RWPE2 (cell line): ENCODE measurements around the gene PARL.
"Not testable (repeated sequence)": the region's sequence is repeated elsewhere in the genome, so short reads cannot be mapped to it uniquely, and the experiment has no call there.

Experiments
- ATAC-seq: fragments of 200-7000 bp; cut with Tn5 transposase; 3 replicates; pipeline ENCODE4 v1.9.1; 2021; ENCODE audit warnings: low read depth
- DNase-seq: peaks from one replicate; pipeline ENCODE4 v3.0.0-alpha.2; 2020; ENCODE audit warnings: low spot score
- H3K27ac ChIP-seq: fragments of 450-650 bp; 2 replicates; pipeline ENCODE4 v1.5.1; 2017; ENCODE audit warnings: mild to moderate bottlenecking; ENCODE audit not compliant: poor library complexity, severe bottlenecking
- H3K27me3 ChIP-seq: fragments of 250-450 bp; sonication (Bioruptor Pico); 2 replicates; pipeline ENCODE4 v1.5.1; 2021; ENCODE audit warnings: mild to moderate bottlenecking, moderate library complexity; ENCODE audit not compliant: insufficient read depth, poor library complexity, severe bottlenecking
- H3K36me3 ChIP-seq: fragments of 250-450 bp; sonication (Bioruptor Pico); 2 replicates; pipeline ENCODE4 v1.5.1; 2020; ENCODE audit warnings: low read depth, mild to moderate bottlenecking, moderate library complexity
- H3K4me1 ChIP-seq: fragments of 250-450 bp; sonication (Bioruptor Pico); 2 replicates; pipeline ENCODE4 v1.5.1; 2021; ENCODE audit warnings: mild to moderate bottlenecking, moderate library complexity; ENCODE audit not compliant: insufficient read depth, poor library complexity, severe bottlenecking
- H3K4me3 ChIP-seq: fragments of 250-450 bp; sonication (Bioruptor Pico); 2 replicates; pipeline ENCODE4 v1.5.1; 2021; ENCODE audit warnings: mild to moderate bottlenecking, moderate library complexity; ENCODE audit not compliant: severe bottlenecking
- H3K9me3 ChIP-seq: fragments of 250-450 bp; sonication (Bioruptor Pico); 2 replicates; pipeline ENCODE4 v1.5.1; 2021; ENCODE audit warnings: mild to moderate bottlenecking, moderate library complexity; ENCODE audit not compliant: severe bottlenecking
- TF ChIP-seq, protein P1 (sequence below): fragments of 450-650 bp; IDR thresholded peaks from one replicate; pipeline ENCODE4 v1.5.1; 2017; ENCODE audit warnings: mild to moderate bottlenecking, moderate library complexity; ENCODE audit not compliant: poor library complexity, severe bottlenecking

PARL gene

DNA sequence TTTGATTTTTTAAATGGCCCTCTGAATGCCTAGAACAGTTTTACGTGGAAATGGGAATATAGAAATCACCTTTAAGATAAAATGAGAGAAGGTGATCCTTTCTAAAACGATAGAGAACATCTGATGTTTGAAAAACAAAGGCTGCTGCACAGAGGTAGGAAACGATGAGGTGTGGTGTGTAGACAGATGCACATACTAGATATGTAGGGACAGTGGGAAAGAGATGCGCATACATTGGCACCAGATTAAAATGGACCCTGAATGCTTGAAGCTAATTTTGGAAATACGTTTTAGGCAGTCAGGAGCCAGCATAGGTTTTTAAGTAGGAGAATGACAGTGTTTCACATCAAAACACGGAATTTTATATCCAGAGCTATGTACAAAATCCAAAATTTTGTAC, 88.3 kb downstream of the PARL start:
- ATAC-seq: no peak
- Histone ChIP-seq H3K27me3 (no peaks in the 10 kb centered on the region), H3K9me3 (no peaks in the 10 kb centered on the region), H3K4me3 (no peak overlapping the region), H3K4me1 (no peaks in the 10 kb centered on the region), H3K36me3 (peaks cover 85% of the 10 kb centered on the region), H3K27ac (no peak overlapping the region)
- no peak for DNase-seq
- TF ChIP-seq, protein P1, sequence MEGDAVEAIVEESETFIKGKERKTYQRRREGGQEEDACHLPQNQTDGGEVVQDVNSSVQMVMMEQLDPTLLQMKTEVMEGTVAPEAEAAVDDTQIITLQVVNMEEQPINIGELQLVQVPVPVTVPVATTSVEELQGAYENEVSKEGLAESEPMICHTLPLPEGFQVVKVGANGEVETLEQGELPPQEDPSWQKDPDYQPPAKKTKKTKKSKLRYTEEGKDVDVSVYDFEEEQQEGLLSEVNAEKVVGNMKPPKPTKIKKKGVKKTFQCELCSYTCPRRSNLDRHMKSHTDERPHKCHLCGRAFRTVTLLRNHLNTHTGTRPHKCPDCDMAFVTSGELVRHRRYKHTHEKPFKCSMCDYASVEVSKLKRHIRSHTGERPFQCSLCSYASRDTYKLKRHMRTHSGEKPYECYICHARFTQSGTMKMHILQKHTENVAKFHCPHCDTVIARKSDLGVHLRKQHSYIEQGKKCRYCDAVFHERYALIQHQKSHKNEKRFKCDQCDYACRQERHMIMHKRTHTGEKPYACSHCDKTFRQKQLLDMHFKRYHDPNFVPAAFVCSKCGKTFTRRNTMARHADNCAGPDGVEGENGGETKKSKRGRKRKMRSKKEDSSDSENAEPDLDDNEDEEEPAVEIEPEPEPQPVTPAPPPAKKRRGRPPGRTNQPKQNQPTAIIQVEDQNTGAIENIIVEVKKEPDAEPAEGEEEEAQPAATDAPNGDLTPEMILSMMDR: no peak

DNA sequence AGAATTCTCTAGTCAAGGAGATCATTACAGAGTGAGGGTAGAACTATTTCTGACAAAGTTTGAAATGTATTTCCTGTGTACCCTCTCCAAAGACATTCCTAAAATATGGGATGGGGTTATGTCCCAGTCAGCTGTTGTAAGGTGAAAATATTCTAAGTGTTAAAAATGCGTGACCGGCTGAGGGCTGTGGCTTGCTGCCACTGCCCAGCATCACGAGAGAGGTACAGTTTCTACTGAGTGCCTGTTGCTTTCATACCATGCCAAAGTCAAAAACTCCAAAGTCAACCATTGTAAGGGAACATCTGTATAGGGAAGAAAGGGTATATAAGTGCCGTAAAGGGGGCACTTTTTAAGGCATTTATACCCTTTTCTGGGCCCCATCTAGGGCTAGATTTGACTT, 90.2 kb downstream of the PARL start:
- TF ChIP-seq, protein P1: no peak

DNA sequence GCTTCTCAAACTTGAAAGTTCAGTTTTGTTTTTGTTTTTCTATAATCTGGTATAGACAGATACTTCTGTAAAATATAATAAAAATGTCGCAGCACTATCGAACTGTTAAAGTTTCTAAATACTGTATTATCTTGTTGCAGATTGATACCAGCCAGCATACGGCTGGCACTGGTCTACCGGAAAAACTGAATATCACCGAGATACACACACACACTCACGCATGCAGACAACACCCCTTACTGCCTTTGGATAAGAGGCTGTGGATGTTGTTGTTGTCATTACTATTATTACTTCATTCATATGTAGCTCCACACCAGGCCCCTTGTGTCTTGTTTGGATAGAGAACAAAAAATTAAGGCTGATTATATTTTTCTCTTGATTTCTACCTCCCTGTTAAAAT, 91.7 kb downstream of the PARL start:
- Histone ChIP-seq H3K27ac (no peak overlapping the region), H3K4me3 (no peak overlapping the region), H3K27me3 (no peaks in the 10 kb centered on the region), H3K4me1 (no peaks in the 10 kb centered on the region), H3K9me3 (no peaks in the 10 kb centered on the region), H3K36me3 (peaks cover 84% of the 10 kb centered on the region)
- ATAC-seq (no peak), DNase-seq (no peak)
- TF ChIP-seq, protein P1: no peak

More for the DNA sequence above, 90.2 kb downstream of the PARL start:
- Histone ChIP-seq H3K36me3 (peaks cover 87% of the 10 kb centered on the region), H3K4me1 (no peaks in the 10 kb centered on the region), H3K27ac (no peak overlapping the region), H3K27me3 (no peaks in the 10 kb centered on the region), H3K4me3 (no peak overlapping the region), H3K9me3 (no peaks in the 10 kb centered on the region)
- DNase-seq: no peak
- no peak for ATAC-seq

DNA sequence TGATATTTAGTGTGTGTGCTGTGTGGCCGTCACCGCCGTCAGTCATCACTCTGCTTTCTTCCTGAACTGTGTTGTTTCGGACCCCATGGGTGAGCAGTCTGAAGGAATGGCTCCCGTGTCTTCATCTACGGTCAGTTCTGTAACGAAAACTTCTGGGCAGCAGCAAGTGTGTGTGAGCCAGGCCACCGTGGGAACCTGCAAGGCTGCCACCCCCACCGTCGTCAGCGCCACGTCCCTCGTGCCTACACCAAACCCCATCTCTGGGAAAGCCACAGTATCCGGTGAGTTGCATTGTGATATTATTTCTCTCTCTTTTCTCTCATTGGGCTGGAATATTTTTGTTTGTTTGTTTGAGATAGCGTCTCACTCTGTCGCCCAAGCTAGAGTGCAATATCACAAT, 94.0 kb downstream of the PARL start:
- Histone ChIP-seq H3K4me1 (no peaks in the 10 kb centered on the region), H3K4me3 (no peak overlapping the region), H3K36me3 (peaks cover 85% of the 10 kb centered on the region), H3K27ac (no peak overlapping the region), H3K27me3 (no peaks in the 10 kb centered on the region), H3K9me3 (no peaks in the 10 kb centered on the region)
- TF ChIP-seq, protein P1: no peak
- no peak for DNase-seq
- no peak for ATAC-seq

DNA sequence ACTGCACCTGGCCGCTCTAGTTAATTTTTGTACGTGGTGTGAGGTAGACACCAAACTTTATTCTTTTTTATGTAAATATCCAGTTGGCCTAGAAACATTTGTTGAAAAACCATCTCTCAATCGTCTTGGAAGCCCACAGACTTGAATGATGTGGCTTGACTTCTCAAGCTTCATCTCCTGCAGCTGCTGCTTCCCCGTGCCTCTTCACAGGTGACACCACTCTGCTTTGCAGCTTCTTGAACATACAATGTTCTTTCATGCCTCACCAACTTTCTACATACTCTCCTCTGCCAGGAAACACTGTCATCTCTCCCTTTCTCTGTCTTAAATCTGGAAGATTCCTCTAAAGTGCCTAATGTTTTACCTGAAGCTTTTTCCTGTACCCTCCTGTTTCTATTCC, 94.9 kb downstream of the PARL start:
- Histone ChIP-seq H3K36me3 (peaks cover 88% of the 10 kb centered on the region), H3K4me3 (no peak overlapping the region), H3K27me3 (no peaks in the 10 kb centered on the region), H3K4me1 (no peaks in the 10 kb centered on the region), H3K9me3 (no peaks in the 10 kb centered on the region), H3K27ac (no peak overlapping the region)
- DNase-seq (no peak), ATAC-seq (no peak)
- TF ChIP-seq, protein P1: no peak

DNA sequence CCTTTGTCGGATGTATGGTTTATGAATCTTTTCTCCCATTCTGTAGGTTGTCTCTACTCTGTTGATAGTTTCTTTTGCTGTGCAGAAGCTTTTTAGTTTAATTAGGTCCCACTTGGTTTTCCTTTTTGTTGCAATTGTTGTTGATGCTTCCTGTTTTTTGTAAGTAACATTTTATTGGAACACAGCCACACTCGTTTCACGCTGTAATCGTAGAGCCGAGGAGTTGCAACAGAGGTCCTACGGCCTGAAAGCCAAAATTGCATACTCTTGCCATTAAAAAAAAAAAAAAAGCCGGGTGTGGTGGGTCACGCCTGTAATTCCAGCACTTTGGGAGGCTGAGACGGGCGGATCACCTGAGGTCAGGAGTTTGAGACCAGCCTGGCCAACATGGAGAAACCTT, 100.2 kb downstream of the PARL start:
- H3K36me3 ChIP-seq: peaks cover 93% of the 10 kb centered on the region
- not testable (repeated sequence) for H3K27me3 ChIP-seq, ATAC-seq, DNase-seq, H3K27ac ChIP-seq, H3K9me3 ChIP-seq, H3K4me1 ChIP-seq, H3K4me3 ChIP-seq
